Ovary (tissue), 9 donors: Measurements from ENCODE around the gene MAP3K7CL. TPM values are rescaled to one million over a fixed set of nuclear protein-coding genes. Genes with fewer than 3 reads are reported as not detected.
"Not testable (repeated sequence)": the region's sequence is repeated elsewhere in the genome, so short reads cannot be mapped to it uniquely, and the experiment has no call there.

Source experiments
- DNase-seq, 5 donors: peaks; one replicate each; pipeline ENCODE4 v3.0.0-alpha.2; 2019 to 2020
- H3K27ac ChIP-seq, 2 donors: fragments of 200-600 bp; one replicate each; pipeline versions ENCODE4 v1.5.1 to v1.8.0; 2019 to 2022
- H3K27me3 ChIP-seq: fragments of 200-600 bp; one replicate; pipeline ENCODE4 v1.8.0; 2022
- H3K36me3 ChIP-seq: fragments of 200-600 bp; sonication (generic); one replicate; pipeline ENCODE4 v1.5.1; 2019
- H3K4me1 ChIP-seq: one replicate; pipeline ENCODE4 v1.8.1; 2013; ENCODE audit warnings: mild to moderate bottlenecking, moderate library complexity; ENCODE audit not compliant: insufficient read depth
- H3K4me3 ChIP-seq: fragments of 200-600 bp; sonication (generic); one replicate; pipeline ENCODE4 v1.5.1; 2017
- H3K9me3 ChIP-seq, 2 donors: fragments of 200-600 bp in 1 of 2; sonication (generic) in 1 of 2; one replicate each; pipeline versions ENCODE4 v1.5.1 to v1.8.1; 2013 to 2019; ENCODE audit warnings: mild to moderate bottlenecking in 1 of 2, moderate library complexity in 1 of 2
- EP300 ChIP-seq: sonication (generic); formaldehyde crosslinking; IDR thresholded peaks from one replicate; pipeline ENCODE4 v1.6.1; 2017; ENCODE audit warnings: antibody characterized with exemption
- POLR2A ChIP-seq: fragments of 450-650 bp; IDR thresholded peaks from one replicate; pipeline ENCODE4 v1.6.1; 2017; ENCODE audit warnings: antibody characterized with exemption, mild to moderate bottlenecking, moderate library complexity
- WGBS, 3 donors: extraction: QIAGEN DNeasy Blood & Tissue Kit in 1 of 3; methylation state at CpG; one replicate each; pipeline versions ENCODE4 v1.1.5 to v1.1.7; 2013 to 2017; 5-methylcytosine and 5-hydroxymethylcytosine counted together
- intact Hi-C, 4 donors: fragments of 100-400 bp; cut with DNase I; formaldehyde crosslinking; loops; one replicate each; pipeline versions ENCODE4 v1.11.0 to v1.15.1; 2022 to 2023
- polyA plus RNA-seq, 2 donors: library from polyadenylated mRNA; stranded (reverse); fragments of 200-250 nt in 1 of 2; fragments of 350-450 nt in 1 of 2; fragmentation: Illumina TruSeq in 1 of 2; extraction: RNeasy Lipid Tissue Mini Kit (QIAGEN cat#74804) in 1 of 2; gene quantifications; one replicate each; pipeline ENCODE4 v1.2.3, GENCODE V29; 2013 to 2014
- total RNA-seq, 7 donors: library from RNA; depleted of rRNA in 2 of 7; stranded (reverse); fragments of >200 nt in 2 of 7; fragmentation: NEBNext Ultra II Directional in 3 of 7; extraction: Animal tissue kit (Norgen Biotek cat#: 25700) in 3 of 7; gene quantifications; one replicate each; pipeline versions ENCODE4 v1.1.0 to v1.2.4, GENCODE V29; 2016 to 2023
- TF ChIP-seq, protein P1 (sequence below), 3 donors: fragments of 450-650 bp in 2 of 3; fragments of 200-600 bp in 1 of 3; IDR thresholded peaks; one replicate each; pipeline versions ENCODE4 v1.5.1 to v1.8.0; 2016 to 2022; ENCODE audit warnings: antibody characterized with exemption in 3 of 3, mild to moderate bottlenecking in 1 of 3
- donor health status: DM: no; HTN: no; CAD: no; lungs with moderate emphysema.
- donor health status: DM: no; HTN: no; CAD: no.
- donor health status: Bipolar disorder and iron deficiency.
- donor health status: DM: yes; HTN: yes; CAD: no.
- donor health status: DM: no; HTN: no; CAD: no.
- donor health status: DM: yes; HTN: yes; CAD: no.

Gene MAP3K7CL
- total and polyA plus RNA-seq, 9 donors = 3.0 to 18.6 (median 6.7) TPM

DNA sequence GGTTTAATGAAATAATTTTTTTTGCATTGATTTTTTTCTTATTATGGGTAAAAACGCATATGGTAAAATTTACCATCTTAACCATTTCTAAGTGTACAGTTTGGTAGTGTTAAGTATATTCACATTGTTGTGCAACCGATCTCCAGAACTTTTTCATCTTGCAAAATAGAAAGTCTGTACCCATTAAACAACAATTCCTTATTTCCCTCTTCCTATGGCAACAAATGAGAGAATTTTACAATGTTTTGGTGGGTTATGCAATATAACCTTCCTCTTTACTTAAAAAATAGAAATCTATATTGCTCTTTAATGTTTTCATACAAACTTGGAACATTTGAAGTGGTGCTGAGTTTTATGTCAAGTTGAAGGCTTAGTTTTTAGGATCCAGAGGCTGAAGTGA is 26.6 kb downstream of the MAP3K7CL start:
- no peak for TF ChIP-seq POLR2A
- TF ChIP-seq, protein P1, sequence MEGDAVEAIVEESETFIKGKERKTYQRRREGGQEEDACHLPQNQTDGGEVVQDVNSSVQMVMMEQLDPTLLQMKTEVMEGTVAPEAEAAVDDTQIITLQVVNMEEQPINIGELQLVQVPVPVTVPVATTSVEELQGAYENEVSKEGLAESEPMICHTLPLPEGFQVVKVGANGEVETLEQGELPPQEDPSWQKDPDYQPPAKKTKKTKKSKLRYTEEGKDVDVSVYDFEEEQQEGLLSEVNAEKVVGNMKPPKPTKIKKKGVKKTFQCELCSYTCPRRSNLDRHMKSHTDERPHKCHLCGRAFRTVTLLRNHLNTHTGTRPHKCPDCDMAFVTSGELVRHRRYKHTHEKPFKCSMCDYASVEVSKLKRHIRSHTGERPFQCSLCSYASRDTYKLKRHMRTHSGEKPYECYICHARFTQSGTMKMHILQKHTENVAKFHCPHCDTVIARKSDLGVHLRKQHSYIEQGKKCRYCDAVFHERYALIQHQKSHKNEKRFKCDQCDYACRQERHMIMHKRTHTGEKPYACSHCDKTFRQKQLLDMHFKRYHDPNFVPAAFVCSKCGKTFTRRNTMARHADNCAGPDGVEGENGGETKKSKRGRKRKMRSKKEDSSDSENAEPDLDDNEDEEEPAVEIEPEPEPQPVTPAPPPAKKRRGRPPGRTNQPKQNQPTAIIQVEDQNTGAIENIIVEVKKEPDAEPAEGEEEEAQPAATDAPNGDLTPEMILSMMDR (IDR thresholded peaks at IDR 0.05) = no peak
- TF ChIP-seq EP300 = no peak
- no peak for DNase-seq
- Histone ChIP-seq H3K9me3 (no peaks in the 10 kb centered on the region), H3K36me3 (no peaks in the 10 kb centered on the region), H3K27me3 (no peaks in the 10 kb centered on the region), H3K4me3 (no peak overlapping the region), H3K27ac (no peak overlapping the region), H3K4me1 (no peaks in the 10 kb centered on the region)
- WGBS, 3 donors = 91 to 96% (median 94%) methylated on average over 2 of the region's 2 CpGs
- intact Hi-C loops = no loop called here

DNA sequence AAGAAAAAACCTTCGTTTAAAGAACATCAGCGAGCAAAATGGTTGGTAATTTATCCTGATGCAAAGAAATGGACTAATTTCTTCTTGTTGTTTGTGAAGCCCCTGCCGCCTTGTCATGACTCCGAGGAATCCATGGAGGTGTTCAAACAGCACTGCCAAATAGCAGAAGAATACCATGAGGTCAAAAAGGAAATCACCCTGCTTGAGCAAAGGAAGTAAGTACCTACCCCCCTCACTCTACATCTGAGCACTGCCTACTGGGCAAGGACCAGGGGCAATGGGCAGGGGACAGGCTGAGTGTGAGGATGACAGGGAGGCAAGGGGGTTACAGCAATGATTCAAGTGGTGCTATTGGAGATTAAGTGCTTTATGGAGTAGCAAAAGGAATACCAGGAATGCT is 29.4 kb downstream of the MAP3K7CL start:
- H3K4me3 ChIP-seq = no peak overlapping the region
- WGBS, 3 donors = 95% methylated on average over 4 of the region's 4 CpGs
- no peak overlapping the region for H3K27ac ChIP-seq
- no peaks in the 10 kb centered on the region for H3K4me1 ChIP-seq
- intact Hi-C loops = loop anchor here in 2 of 4 donors (10.0 kb wide), 2 partner anchors 205 to 215 kb away; no protein-coding TSS in a partner anchor
- no peak for DNase-seq
- H3K9me3 ChIP-seq = no peaks in the 10 kb centered on the region
- no peaks in the 10 kb centered on the region for H3K36me3 ChIP-seq
- H3K27me3 ChIP-seq = peaks cover under 1% of the 10 kb centered on the region
- TF ChIP-seq POLR2A (no peak), EP300 (no peak)
- TF ChIP-seq, protein P1 (IDR thresholded peaks at IDR 0.05) = no peak

DNA sequence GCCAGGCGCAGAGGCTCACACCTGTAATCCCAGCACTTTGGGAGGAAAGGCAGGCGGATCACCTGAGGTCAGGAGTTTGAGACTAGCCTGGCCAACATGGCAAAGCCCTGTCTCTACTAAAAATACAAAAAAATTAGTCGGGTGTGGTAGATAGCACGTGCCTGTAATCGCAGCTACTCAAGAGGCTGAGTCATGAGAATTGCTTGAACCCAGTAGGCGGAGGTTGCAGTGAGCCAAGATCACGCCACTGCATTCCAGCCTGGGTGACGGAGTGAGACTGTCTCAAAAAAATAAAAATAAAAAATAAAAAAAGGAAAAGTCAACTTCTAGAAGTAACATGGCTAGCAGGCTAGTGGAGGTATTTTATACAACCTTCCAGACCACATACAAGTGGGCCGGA is 32.4 kb downstream of the MAP3K7CL start:
- 47 to 53% (median 50%) methylated on average over 9 of the region's 9 CpGs for WGBS, 3 donors
- not testable (repeated sequence) for H3K36me3 ChIP-seq, H3K9me3 ChIP-seq, H3K4me1 ChIP-seq, H3K27ac ChIP-seq, H3K27me3 ChIP-seq, H3K4me3 ChIP-seq
- DNase-seq = peak in 1 of 5 donors; percentile 35
- intact Hi-C loops = loop anchor here in 2 of 4 donors (10.0 kb wide), 2 partner anchors 202 to 212 kb away; no protein-coding TSS in a partner anchor

DNA sequence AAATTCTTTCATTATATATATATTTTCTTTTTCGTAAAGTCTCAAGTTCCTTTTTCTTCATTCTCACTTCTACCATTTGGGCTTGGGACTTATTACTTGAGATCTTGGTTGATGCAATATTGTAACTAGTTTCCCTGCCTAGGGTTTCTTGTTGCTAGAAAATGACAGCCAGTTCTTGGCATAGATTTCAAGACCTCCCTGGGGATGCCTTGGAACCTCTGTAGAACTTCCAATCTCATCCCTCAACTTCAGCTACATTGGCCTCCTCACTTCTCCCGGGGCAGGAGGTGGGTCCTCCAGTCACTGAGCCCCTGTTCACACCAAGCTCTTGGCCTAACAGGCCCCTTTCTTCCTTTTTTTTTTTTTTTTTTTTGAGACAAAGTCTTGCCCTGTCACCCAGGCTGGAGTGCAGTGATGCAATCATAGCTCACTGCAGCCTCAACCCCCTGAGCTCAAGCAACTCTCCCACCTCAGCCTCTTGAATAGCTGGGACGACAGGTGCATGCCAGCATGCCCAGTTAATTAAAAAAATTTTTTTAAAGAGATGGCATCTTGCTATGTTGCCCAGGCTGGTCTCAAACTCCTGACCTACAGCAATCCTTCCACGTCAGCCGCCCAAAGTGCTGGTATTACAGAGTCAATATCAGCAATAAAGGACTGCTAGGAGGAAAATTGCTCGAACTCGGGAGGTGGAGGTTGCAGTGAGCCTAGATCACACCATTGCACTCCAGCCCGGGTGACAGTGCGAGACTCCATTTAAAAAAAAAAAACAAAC is 33.1 kb downstream of the MAP3K7CL start:
- no peaks in the 10 kb centered on the region for H3K4me1 ChIP-seq
- no peak for DNase-seq
- no peak overlapping the region for H3K27ac ChIP-seq
- H3K36me3 ChIP-seq = no peaks in the 10 kb centered on the region
- no peaks in the 10 kb centered on the region for H3K9me3 ChIP-seq
- intact Hi-C loops = loop anchor here in 2 of 4 donors (10.0 kb wide), 2 partner anchors 201 to 211 kb away; no protein-coding TSS in a partner anchor
- H3K27me3 ChIP-seq = peaks cover 2% of the 10 kb centered on the region
- TF ChIP-seq POLR2A = no peak
- TF ChIP-seq, protein P1 (IDR thresholded peaks at IDR 0.05) = no peak
- no peak for TF ChIP-seq EP300
- H3K4me3 ChIP-seq = no peak overlapping the region
- 79 to 85% (median 83%) methylated on average over 9 of the region's 9 CpGs for whole genome bisulfite sequencing, 3 donors

DNA sequence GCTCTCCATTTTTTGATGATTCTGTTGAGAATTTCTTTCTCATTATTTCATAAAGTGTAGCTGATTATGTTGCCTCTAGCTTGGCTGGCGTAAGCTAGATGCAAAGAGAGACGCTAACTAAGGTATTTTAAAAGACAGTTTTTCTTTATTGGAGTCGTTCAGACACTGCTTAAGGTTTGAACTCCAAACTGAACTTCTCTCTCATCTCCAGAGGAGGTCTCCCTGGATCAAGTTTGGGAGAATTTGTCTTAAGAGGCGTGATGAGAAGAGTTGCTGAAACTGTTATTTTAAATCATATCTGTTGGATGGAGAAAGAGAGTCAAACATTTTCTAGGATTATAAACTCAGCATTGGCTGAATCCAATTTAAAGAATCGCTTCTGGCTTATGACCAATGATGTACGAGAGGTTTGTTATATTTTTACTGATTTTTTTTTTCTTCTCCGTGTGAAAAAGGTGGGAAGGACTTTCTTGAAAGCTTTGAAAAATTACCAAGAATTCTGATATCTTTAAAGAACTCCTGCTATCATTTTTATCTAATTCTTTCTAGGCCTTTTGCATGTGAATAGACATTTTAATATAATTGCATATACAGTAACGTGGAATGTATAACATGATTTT is 34.0 kb downstream of the MAP3K7CL start:
- H3K36me3 ChIP-seq = no peaks in the 10 kb centered on the region
- no peak overlapping the region for H3K27ac ChIP-seq
- H3K9me3 ChIP-seq = no peaks in the 10 kb centered on the region
- H3K4me1 ChIP-seq = no peaks in the 10 kb centered on the region
- DNase-seq = no peak
- no peak overlapping the region for H3K4me3 ChIP-seq
- WGBS, 3 donors = 13% methylated on average over 8 of the region's 8 CpGs
- intact Hi-C loops = loop anchor here in 2 of 4 donors (10.0 kb wide), 2 partner anchors 200 to 210 kb away; no protein-coding TSS in a partner anchor
- TF ChIP-seq, protein P1 (IDR thresholded peaks at IDR 0.05) = peak; percentile 53 to 72 (median 64)
- TF ChIP-seq POLR2A (no peak), EP300 (no peak)
- H3K27me3 ChIP-seq = peaks cover 2% of the 10 kb centered on the region
